Upper lobe of left lung (tissue), 6 donors: ENCODE measurements around the gene TRIM67. TPM values are rescaled to one million over a fixed set of nuclear protein-coding genes. Genes with fewer than 3 reads are reported as not detected.
A peak's percentile ranks its signal among the peaks of the same experiment; 100 is the strongest.
"Not testable (repeated sequence)": the region's sequence is repeated elsewhere in the genome, so short reads cannot be mapped to it uniquely, and the experiment has no call there.

ENCODE experiments used
- ATAC-seq, 2 donors: fragments of 200-7000 bp; cut with Tn5 transposase; one replicate each; pipeline ENCODE4 v1.9.1; 2022; ENCODE audit warnings: mild to moderate bottlenecking in 2 of 2, moderate library complexity in 2 of 2; ENCODE audit not compliant: low FRiP score in 2 of 2
- DNase-seq, 2 donors: peaks; one replicate each; pipeline ENCODE4 v3.0.0-alpha.2; 2019 to 2020
- H3K27ac ChIP-seq, 4 donors: fragments of 200-600 bp; sonication (generic); one replicate each; pipeline ENCODE4 v1.5.1; 2016 to 2019
- H3K27me3 ChIP-seq, 4 donors: fragments of 200-600 bp; sonication (generic); one replicate each; pipeline ENCODE4 v1.5.1; 2017 to 2019
- H3K36me3 ChIP-seq, 4 donors: fragments of 200-600 bp; sonication (generic); one replicate each; pipeline ENCODE4 v1.5.1; 2016 to 2019
- H3K4me1 ChIP-seq, 4 donors: fragments of 200-600 bp; sonication (generic); one replicate each; pipeline ENCODE4 v1.5.1; 2018 to 2019
- H3K4me3 ChIP-seq, 4 donors: fragments of 200-600 bp; sonication (generic); one replicate each; pipeline ENCODE4 v1.5.1; 2017 to 2019; ENCODE audit warnings: mild to moderate bottlenecking in 2 of 4, moderate library complexity in 1 of 4
- H3K9me3 ChIP-seq, 4 donors: fragments of 200-600 bp; sonication (generic); one replicate each; pipeline ENCODE4 v1.5.1; 2018 to 2019
- EP300 ChIP-seq, 4 donors: sonication (generic); formaldehyde crosslinking; IDR thresholded peaks; one replicate each; pipeline ENCODE4 v1.5.1; 2017; ENCODE audit warnings: antibody characterized with exemption in 4 of 4, control low read depth in 2 of 4
- POLR2A ChIP-seq, 4 donors: fragments of 450-650 bp; IDR thresholded peaks; one replicate each; pipeline ENCODE4 v1.5.1; 2016 to 2017; ENCODE audit warnings: antibody characterized with exemption in 4 of 4, mild to moderate bottlenecking in 2 of 4
- POLR2AphosphoS5 ChIP-seq, 2 donors: sonication (generic); formaldehyde crosslinking; IDR thresholded peaks; one replicate each; pipeline ENCODE4 v1.5.1; 2017; ENCODE audit warnings: antibody characterized with exemption in 2 of 2
- WGBS, 2 donors: methylation state at CpG; one replicate each; pipeline ENCODE4 v1.1.5; 2017 to 2018; 5-methylcytosine and 5-hydroxymethylcytosine counted together
- total RNA-seq, 6 donors: library from RNA; depleted of rRNA in 4 of 6; stranded (reverse); fragments of >200 nt in 4 of 6; gene quantifications; one replicate each; pipeline versions ENCODE4 v1.1.0 to v1.2.1, GENCODE V29; 2016 to 2021
- TF ChIP-seq, protein P1 (sequence below), 6 experiments: fragments of 450-650 bp in 4 of 6; fragments of 200-600 bp in 2 of 6; sonication (generic) in 2 of 6; IDR thresholded peaks; one replicate each; pipeline ENCODE4 v1.5.1; 2016 to 2019; ENCODE audit warnings: antibody characterized with exemption in 6 of 6
- donor health status: DM: no; HTN: no; CAD: no; lungs with moderate emphysema.
- donor health status: DM: no; HTN: yes; CAD: no; lungs with severe emphysema.

The TRIM67 gene
- total RNA-seq, 6 donors from 2014 or later, result 0.03 TPM; not detected in 5

DNA sequence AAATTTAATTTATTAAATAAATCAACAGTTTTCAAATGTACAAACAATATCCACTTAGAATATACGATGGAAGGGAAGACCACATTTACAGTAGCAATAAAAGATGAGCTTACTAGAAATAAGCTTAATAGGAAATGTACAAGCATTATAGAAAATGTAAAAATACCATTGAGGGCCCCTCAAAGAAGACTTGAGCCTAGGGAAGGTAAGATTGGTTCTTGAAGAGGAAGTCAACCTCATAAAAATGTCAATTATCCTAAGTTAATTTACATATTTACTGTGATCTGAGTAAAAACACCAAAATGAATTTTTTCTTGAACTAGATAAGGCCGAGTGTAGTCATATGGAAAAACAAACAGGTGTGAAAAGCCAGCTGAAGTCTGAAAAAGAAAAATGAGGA, 39.7 kb upstream of the TRIM67 start:
- no peak for DNase-seq
- TF ChIP-seq POLR2AphosphoS5 (IDR thresholded peaks at IDR 0.05) (no peak), POLR2A (IDR thresholded peaks at IDR 0.05) (no peak), EP300 (IDR thresholded peaks at IDR 0.05) (no peak)
- TF ChIP-seq, protein P1, sequence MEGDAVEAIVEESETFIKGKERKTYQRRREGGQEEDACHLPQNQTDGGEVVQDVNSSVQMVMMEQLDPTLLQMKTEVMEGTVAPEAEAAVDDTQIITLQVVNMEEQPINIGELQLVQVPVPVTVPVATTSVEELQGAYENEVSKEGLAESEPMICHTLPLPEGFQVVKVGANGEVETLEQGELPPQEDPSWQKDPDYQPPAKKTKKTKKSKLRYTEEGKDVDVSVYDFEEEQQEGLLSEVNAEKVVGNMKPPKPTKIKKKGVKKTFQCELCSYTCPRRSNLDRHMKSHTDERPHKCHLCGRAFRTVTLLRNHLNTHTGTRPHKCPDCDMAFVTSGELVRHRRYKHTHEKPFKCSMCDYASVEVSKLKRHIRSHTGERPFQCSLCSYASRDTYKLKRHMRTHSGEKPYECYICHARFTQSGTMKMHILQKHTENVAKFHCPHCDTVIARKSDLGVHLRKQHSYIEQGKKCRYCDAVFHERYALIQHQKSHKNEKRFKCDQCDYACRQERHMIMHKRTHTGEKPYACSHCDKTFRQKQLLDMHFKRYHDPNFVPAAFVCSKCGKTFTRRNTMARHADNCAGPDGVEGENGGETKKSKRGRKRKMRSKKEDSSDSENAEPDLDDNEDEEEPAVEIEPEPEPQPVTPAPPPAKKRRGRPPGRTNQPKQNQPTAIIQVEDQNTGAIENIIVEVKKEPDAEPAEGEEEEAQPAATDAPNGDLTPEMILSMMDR (IDR thresholded peaks at IDR 0.05), result no peak
- Histone ChIP-seq H3K4me1 (no peaks in the 10 kb centered on the region), H3K9me3 (peaks cover 0 to 9% (median 5%) of the 10 kb centered on the region in 4 donors), H3K36me3 (no peaks in the 10 kb centered on the region), H3K27ac (no peak overlapping the region), H3K4me3 (no peak overlapping the region), H3K27me3 (no peaks in the 10 kb centered on the region)
- WGBS, 2 donors, result 88 to 100% methylated on average over 2 of the region's 2 CpGs
- ATAC-seq, result no peak

DNA sequence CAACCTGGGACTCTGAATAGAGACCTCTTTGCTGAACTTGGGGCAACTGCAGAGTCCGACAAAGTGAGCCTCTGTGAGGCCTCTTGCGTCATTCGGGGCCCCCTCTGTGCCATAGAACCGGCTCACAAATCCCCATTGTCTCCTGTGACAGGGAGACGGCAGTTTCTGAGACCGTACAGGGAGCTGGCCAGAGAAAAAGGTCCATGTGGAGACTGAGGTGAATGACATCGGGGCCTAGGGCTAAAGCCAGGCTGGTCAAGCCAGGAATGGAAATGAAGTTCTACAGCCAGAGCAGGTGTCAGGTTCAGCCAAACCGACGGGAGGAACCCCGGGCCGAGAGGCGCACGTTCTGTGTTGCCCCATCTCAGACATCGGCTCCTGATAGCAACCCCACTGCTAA, 37.1 kb upstream of the TRIM67 start:
- ATAC-seq (no peak), DNase-seq (peak in 1 of 2 donors; percentile 46)
- no peak overlapping the region for H3K4me3 ChIP-seq

DNA sequence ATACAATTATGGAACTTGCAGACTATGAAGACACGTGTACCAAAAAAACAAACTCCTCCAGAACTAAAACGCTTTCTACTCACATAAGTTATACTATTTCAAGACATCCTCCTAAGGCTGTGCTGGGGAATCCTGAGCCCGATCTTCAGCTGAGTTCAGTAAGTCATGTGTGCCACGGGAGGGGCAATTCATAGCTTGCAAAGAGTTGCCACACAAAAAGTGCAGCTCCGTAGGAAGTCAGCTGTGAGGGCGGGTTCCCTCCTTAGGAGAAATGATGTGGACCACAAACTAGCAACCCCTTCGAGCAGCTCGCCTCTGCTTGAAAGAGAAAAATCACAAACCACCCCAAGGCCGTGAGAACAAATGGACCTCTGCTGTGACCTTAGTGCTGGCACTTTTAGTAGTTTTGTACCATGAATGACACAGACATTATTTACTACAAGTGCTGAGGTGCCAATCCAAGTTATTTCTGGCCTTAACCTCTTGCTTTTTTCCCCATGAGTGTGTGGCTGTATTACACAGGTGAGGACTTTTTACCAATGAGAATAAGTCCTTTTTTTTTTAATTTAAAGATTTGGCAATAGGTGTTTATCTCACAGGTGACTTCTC, 35.8 kb upstream of the TRIM67 start:
- Histone ChIP-seq H3K4me1 (no peaks in the 10 kb centered on the region), H3K27me3 (no peaks in the 10 kb centered on the region), H3K36me3 (no peaks in the 10 kb centered on the region), H3K27ac (no peak overlapping the region), H3K4me3 (no peak overlapping the region), H3K9me3 (peaks cover 0 to 3% (median 0%) of the 10 kb centered on the region in 4 donors)
- 74 to 76% methylated on average over 9 of the region's 9 CpGs for WGBS, 2 donors
- TF ChIP-seq EP300 (IDR thresholded peaks at IDR 0.05), result no peak
- no peak for TF ChIP-seq POLR2A (IDR thresholded peaks at IDR 0.05)
- TF ChIP-seq, protein P1 (IDR thresholded peaks at IDR 0.05), result no peak
- no peak for TF ChIP-seq POLR2AphosphoS5 (IDR thresholded peaks at IDR 0.05)
- DNase-seq (no peak), ATAC-seq (no peak)

More for the DNA sequence above, 37.1 kb upstream of the TRIM67 start:
- H3K4me1 ChIP-seq, result no peaks in the 10 kb centered on the region
- TF ChIP-seq, protein P1 (IDR thresholded peaks at IDR 0.05), result no peak
- TF ChIP-seq EP300 (IDR thresholded peaks at IDR 0.05), result no peak
- no peak for TF ChIP-seq POLR2A (IDR thresholded peaks at IDR 0.05)
- TF ChIP-seq POLR2AphosphoS5 (IDR thresholded peaks at IDR 0.05), result no peak
- no peaks in the 10 kb centered on the region for H3K27me3 ChIP-seq
- WGBS, 2 donors, result 86 to 93% methylated on average over 14 of the region's 14 CpGs
- H3K9me3 ChIP-seq, result peaks cover 0 to 3% (median under 1%) of the 10 kb centered on the region in 4 donors
- no peak overlapping the region for H3K27ac ChIP-seq
- no peaks in the 10 kb centered on the region for H3K36me3 ChIP-seq

DNA sequence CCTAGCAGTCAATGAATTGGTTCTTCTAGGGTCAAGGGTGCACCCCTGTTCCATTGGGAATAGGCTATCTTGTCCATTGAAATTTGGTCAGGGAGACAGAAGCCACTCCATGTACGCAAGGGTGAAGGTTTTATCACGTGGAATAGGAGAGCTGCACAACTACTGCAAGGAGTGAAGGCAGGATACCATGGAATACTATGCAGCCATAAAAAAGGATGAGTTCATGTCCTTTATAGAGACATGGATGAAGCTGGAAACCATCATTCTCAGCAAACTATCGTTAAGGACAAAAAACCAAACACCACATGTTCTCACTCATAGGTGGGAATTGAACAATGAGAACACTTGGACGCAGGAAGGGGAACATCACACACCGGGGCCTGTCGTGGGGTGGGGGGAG, 34.8 kb upstream of the TRIM67 start:
- H3K4me3 ChIP-seq, H3K9me3 ChIP-seq, H3K4me1 ChIP-seq, DNase-seq, H3K36me3 ChIP-seq, ATAC-seq, H3K27me3 ChIP-seq, H3K27ac ChIP-seq: not testable (repeated sequence)
- 92 to 93% methylated on average over 6 of the region's 6 CpGs for WGBS, 2 donors

DNA sequence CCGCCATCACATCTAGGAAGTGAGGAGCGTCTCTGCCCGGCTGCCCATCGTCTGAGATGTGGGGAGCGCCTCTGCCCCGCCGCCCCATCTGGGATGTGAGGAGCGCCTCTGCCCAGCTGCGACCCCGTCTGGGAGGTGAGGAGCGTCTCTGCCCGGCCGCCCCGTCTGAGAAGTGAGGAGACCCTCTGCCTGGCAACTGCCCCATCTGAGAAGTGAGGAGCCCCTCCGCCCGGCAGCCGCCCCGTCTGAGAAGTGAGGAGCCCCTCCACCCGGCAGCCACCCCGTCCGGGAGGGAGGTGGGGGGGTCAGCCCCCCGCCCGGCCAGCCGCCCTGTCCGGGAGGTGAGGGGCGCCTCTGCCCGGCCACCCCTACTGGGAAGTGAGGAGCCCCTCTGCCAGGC, 33.4 kb upstream of the TRIM67 start:
- not testable (repeated sequence) for H3K27ac ChIP-seq, H3K9me3 ChIP-seq, H3K36me3 ChIP-seq, H3K4me1 ChIP-seq, H3K4me3 ChIP-seq, ATAC-seq, H3K27me3 ChIP-seq
- 93 to 100% methylated on average over 1 to 15 of the region's 27 CpGs for WGBS, 2 donors
- DNase-seq, result peak in 1 of 2 donors; percentile 46

DNA sequence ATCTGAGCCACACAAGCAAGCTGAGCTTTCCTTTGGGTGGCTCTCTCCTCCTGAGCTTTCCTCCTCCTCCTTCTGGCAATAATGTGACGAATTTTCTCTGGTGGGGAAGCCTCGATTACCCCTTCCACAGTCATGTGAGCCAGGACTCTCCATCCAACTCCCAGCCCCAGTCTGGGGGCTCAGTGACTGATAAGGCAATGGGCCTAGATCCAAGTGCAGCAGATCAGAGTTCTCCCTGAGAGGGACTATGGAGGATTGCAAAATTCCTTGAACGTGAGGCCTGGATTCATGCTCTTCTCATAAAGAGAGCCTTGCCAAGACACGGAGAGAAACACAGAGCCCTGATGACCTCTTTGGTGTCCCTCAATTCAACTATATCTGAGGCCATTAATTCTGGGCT, 31.3 kb upstream of the TRIM67 start:
- DNase-seq, result no peak
- Histone ChIP-seq H3K4me1 (no peaks in the 10 kb centered on the region), H3K9me3 (peaks cover 0 to 3% (median 0%) of the 10 kb centered on the region in 4 donors), H3K27me3 (no peaks in the 10 kb centered on the region), H3K4me3 (no peak overlapping the region), H3K36me3 (no peaks in the 10 kb centered on the region), H3K27ac (no peak overlapping the region)
- TF ChIP-seq, protein P1 (IDR thresholded peaks at IDR 0.05), result no peak
- TF ChIP-seq POLR2AphosphoS5 (IDR thresholded peaks at IDR 0.05) (no peak), POLR2A (IDR thresholded peaks at IDR 0.05) (no peak), EP300 (IDR thresholded peaks at IDR 0.05) (no peak)
- no peak for ATAC-seq
- WGBS, 2 donors, result 69 to 71% methylated on average over 4 of the region's 4 CpGs

DNA sequence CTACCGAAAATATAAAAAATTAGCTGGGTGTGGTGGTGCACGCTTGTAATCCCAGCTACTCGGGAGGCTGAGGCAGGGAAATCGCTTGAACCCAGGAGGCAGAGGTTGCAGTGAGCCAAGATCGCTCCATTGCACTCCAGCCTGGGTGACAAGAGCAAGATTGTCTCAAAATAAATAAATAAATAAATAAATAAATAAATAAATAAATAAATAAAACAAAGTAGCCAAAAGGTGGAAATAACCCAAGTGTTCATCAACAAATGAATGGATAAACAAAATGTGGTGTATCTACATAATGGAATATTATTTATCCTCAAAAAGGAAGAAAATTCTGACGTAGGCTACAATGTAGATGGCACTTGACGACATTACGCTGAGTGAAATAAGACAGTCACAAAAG, 29.3 kb upstream of the TRIM67 start:
- H3K4me3 ChIP-seq, DNase-seq, H3K9me3 ChIP-seq, ATAC-seq, H3K27ac ChIP-seq, H3K4me1 ChIP-seq, H3K36me3 ChIP-seq, H3K27me3 ChIP-seq: not testable (repeated sequence)
- WGBS, 2 donors, result 97 to 99% methylated on average over 8 of the region's 8 CpGs
